Left cardiac atrium (tissue), 4 donors: ENCODE data around the gene AUTS2. TPM values are rescaled to one million over a fixed set of nuclear protein-coding genes. Genes with fewer than 3 reads are reported as not detected.
"Not testable (repeated sequence)": the region's sequence is repeated elsewhere in the genome, so short reads cannot be mapped to it uniquely, and the experiment has no call there.

ENCODE experiments used
- ATAC-seq, 2 donors: fragments of 200-7000 bp; cut with Tn5 transposase; one replicate each; pipeline ENCODE4 v1.9.1; 2020; ENCODE audit warnings: mild to moderate bottlenecking in 2 of 2, moderate library complexity in 2 of 2
- DNase-seq: peaks from one replicate; pipeline ENCODE4 v3.0.0-alpha.2; 2020
- intact Hi-C, 2 donors: fragments of 100-400 bp; cut with DNase I; formaldehyde crosslinking; loops; one replicate each; pipeline versions ENCODE4 v1.14.1 to v1.15.1; 2022 to 2023
- total RNA-seq, 2 donors: library from RNA; stranded (reverse); fragmentation: NEBNext Ultra II Directional; extraction: Animal tissue kit (Norgen Biotek cat#: 25700); gene quantifications; one replicate each; pipeline ENCODE4 v1.2.1, GENCODE V29; 2021
- donor health status: DM: no; HTN: yes; CAD: no.
- donor health status: DM: no; HTN: yes; CAD: no; lungs with severe emphysema.
- donor health status: DM: yes; HTN: yes; CAD: no.
- donor health status: Dilated cardiomyopathy.

AUTS2 gene
- total RNA-seq, 2 donors from 2014 or later = 10.5 to 15.2 TPM

GRCh38 chr7:70356787-70357328 lies 758.6 kb downstream of the AUTS2 start:
- DNase-seq = no peak
- ATAC-seq = no peak
- intact Hi-C loops = no loop called here

- intact Hi-C loops = no loop called here
- peak; percentile 22 for DNase-seq
- ATAC-seq = peak; percentile 88 to 90
Measured at GRCh38 chr7:70360557-70360956, 762.3 kb downstream of the AUTS2 start.

DNA sequence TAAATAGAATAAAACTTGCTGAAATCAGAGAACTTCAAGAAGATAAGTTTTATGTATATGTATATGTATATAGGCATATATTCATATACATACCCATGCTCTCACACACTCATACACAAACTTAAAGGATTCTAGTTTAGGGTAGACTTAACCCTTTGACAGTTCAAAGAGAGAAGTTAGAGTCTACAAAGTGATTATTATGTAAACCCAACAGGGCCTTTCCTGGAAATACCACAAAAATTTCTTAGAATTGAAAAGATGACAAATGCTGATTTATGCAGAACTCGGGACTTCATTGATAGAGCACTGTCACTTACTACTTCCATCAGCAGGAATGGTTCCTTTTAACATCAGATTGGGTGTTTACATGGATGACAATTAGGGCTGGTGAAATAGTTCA lies 763.5 kb downstream of the AUTS2 start:
- ATAC-seq = no peak
- intact Hi-C loops = no loop called here
- DNase-seq = no peak

- DNase-seq, intact Hi-C loops, ATAC-seq: not testable (repeated sequence)
Measured at GRCh38 chr7:70364393-70364792, 766.1 kb downstream of the AUTS2 start.

- intact Hi-C loops = no loop called here
- DNase-seq (no peak), ATAC-seq (no peak)
Measured at GRCh38 chr7:70371652-70372051, 773.4 kb downstream of the AUTS2 start.

DNA sequence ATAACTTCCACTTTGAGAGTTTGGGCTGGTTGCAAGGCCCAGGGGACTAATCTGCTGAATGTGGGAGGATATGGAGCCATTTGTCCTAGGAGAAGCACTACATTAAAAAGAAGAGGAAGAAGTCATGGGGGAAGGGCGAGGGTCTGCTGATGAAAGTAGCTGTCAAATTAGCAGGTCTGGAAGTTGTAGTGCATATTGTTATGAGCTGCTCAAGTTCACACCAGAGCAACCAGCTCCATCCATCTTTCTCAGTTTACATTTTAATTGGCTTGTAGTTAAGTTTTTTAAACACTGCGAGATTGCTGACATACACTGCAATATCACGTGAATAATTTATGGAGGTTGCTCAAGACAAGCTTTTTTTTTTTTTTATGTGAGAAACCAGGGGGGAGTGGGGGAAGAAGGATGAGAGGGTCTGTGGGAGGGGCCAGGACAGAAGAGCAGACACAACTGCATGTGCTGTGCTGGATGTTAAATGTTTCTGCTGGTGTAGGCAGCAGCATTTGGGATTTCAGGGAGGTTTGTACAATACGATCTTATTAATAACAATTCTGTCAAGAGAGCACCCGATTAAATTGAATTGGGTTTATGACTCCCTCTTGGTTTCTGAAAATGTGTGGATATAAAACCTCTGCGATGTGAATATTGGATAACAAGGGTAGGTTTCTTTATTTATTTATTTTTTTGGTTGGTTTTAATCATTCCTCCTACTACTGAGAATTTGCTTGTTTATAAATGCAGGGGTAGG lies 774.7 kb downstream of the AUTS2 start:
- no peak for DNase-seq
- no peak for ATAC-seq
- intact Hi-C loops = no loop called here

- intact Hi-C loops = no loop called here
- DNase-seq = no peak
- ATAC-seq = no peak
Measured at GRCh38 chr7:70374772-70375533, 776.7 kb downstream of the AUTS2 start.

DNA sequence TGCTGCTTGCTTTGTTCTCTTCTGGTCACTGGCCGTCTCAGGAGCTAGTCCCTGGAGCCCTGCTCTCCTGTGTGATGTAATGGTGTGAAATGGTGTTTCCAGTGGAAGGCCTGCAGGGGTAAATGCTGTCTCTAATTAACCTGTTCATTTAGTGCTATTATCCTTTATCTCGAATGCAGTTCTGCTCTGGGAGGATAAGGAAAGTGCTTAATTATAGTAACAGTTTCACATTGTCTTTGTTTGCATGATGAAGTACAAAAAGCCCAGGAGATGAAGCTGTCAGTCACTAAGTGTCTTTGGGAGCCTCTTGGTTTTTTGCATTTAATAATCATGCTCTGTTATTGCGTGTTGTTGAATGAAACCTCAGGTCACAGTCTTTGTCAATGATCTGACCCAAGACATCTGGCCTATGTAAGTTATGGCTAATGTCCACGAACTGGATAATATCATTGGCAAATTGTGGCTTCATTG lies 778.3 kb downstream of the AUTS2 start:
- ATAC-seq (no peak), DNase-seq (no peak)
- intact Hi-C loops = no loop called here

GRCh38 chr7:70377957-70378356 lies 779.7 kb downstream of the AUTS2 start:
- ATAC-seq (no peak), DNase-seq (no peak)
- intact Hi-C loops = no loop called here

DNA sequence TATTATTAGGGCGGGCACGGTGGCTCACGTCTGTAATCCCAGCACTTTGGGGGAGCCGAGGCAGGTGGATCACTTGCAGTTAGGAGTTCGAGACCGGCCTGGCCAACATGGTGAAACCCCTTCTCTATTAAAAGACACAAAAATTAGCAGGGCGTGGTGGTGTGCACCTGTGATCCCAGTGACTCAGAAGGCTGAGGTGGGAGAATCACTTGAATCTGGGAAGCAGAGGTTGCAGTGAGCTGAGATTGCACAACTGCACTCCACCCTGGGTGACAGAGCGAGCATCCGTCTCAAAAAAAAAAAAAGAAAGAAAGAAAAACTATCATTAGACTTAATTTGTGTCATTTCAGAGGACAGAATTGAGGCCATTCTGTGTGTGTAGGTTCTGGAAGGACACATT lies 780.9 kb downstream of the AUTS2 start:
- ATAC-seq (no peak), DNase-seq (no peak)
- intact Hi-C loops = no loop called here

- intact Hi-C loops = no loop called here
- ATAC-seq (peak; percentile 80 to 91), DNase-seq (peak; percentile 67)
Measured at GRCh38 chr7:70380421-70381015, 782.2 kb downstream of the AUTS2 start.

DNA sequence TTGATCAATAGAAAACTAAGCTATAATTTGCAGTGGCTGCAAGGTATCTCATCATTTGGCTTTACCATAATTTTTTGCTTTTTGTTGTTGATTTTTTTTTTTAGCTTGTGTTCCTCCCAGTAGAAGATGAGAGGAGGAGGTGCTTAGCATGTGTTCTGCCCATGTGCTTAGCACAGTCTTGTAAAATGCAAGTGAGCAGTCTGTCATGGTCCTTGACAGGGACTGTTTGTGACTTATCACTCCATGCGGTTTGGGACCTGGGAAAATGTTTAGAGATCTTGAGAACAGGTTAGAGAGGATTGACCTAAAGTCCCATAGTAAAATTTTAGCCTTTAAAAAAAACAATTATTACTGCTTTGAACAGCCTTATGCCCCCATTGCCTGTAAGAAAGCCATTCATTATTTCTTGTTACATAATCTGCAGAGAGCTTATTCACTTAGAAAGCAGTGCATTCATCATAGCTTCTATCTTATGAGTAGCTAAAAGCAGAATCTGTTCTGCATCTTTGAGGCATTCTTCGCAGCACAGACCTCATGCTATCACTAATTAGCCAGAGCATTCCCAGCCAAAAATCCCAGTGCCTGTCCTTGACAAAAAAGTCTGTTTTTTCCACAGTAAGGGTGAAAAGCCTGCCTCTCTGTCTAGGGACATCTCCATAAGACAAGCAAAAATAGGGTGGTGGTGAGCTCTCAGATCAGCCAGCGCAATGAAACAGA lies 784.9 kb downstream of the AUTS2 start:
- ATAC-seq (no peak), DNase-seq (no peak)
- intact Hi-C loops = no loop called here

DNA sequence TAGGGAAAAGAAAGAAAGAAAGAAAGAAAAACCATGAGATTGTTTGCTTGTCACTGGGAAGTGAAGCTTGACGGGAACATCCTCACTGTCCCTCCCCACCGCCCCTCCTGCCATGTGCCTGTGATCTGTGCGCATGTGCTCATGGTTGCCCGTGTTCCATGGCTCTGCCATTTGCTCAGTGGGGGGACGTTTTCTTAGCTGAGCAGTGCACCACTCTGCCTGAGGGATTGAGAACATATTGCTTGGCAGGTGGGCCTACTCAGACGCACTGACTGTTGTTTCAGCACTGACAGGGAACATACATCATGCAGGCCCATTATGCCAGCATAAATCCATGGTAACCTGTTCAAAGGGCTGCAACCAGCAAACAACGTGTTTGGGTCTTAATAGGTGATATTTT lies 785.7 kb downstream of the AUTS2 start:
- intact Hi-C loops = no loop called here
- DNase-seq (no peak), ATAC-seq (no peak)

DNA sequence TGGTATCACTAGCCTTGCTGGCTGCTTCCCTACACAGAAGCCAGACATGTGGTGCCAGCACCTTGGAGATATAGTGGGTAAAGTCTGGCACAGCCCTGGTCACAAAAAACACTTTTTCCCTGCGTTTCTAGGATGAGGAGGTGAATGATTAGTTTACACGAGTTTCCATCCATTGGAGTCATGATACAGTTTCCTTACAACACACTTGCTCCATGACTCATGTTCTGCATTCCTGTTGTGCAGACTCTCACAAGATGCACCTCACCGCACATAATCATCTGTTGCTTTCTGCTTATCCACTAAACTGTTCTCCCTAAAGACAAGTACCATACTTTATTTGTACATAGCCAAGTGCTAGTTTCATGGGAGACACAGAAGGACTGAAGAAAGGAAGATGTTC lies 786.6 kb downstream of the AUTS2 start:
- ATAC-seq (no peak), DNase-seq (no peak)
- intact Hi-C loops = no loop called here

GRCh38 chr7:70387217-70387616 lies 788.9 kb downstream of the AUTS2 start:
- ATAC-seq = peak; percentile 49 to 74
- intact Hi-C loops = no loop called here
- no peak for DNase-seq

GRCh38 chr7:70389531-70390151 lies 791.4 kb downstream of the AUTS2 start:
- ATAC-seq (peak in 1 of 2 donors; percentile 34), DNase-seq (no peak)
- intact Hi-C loops = no loop called here

GRCh38 chr7:70390251-70390650 lies 792.0 kb downstream of the AUTS2 start:
- peak in 1 of 2 donors; percentile 19 for ATAC-seq
- DNase-seq = no peak
- intact Hi-C loops = no loop called here

- no peak for DNase-seq
- ATAC-seq = peak; percentile 30 to 84
- intact Hi-C loops = no loop called here
Measured at GRCh38 chr7:70392256-70392876, 794.1 kb downstream of the AUTS2 start.
